IMR-90 (cell line): ENCODE results near the gene AKAP8L.

Source experiments
- CEBPB ChIP-seq: IDR thresholded peaks from 2 replicates; pipeline ENCODE4 v1.6.1; 2012; ENCODE audit warnings: low read depth, low read length, improper control_type of control experiment
- CTCF ChIP-seq: conservative IDR thresholded peaks from 2 replicates; pipeline ENCODE4 v1.5.1; 2012; ENCODE audit warnings: mild to moderate bottlenecking, low read depth, low read length, improper control_type of control experiment
- MAZ ChIP-seq: IDR thresholded peaks from 2 replicates; pipeline ENCODE4 v1.6.1; 2012; ENCODE audit warnings: low read depth, mild to moderate bottlenecking, low read length, improper control_type of control experiment, moderate library complexity, borderline replicate concordance
- POLR2A ChIP-seq: IDR thresholded peaks from 2 replicates; pipeline ENCODE4 v1.6.1; 2012; ENCODE audit warnings: mild to moderate bottlenecking, low read depth, low read length
- RAD21 ChIP-seq: IDR thresholded peaks from 2 replicates; pipeline ENCODE4 v1.6.1; 2012; ENCODE audit warnings: low read length, improper control_type of control experiment
- SMC3 ChIP-seq: fragments of 150-350 bp; IDR thresholded peaks from 2 replicates; pipeline ENCODE4 v1.6.1; 2016; ENCODE audit warnings: low read depth, mild to moderate bottlenecking, antibody characterized with exemption, low read length, moderate library complexity
- USF2 ChIP-seq: fragments of 150-350 bp; IDR thresholded peaks from 2 replicates; pipeline ENCODE4 v1.6.1; 2017; ENCODE audit warnings: mild to moderate bottlenecking, antibody characterized with exemption, low read length, low read depth

- TF ChIP-seq CTCF: no peak
- no peak for TF ChIP-seq POLR2A
- no peak for TF ChIP-seq MAZ
- TF ChIP-seq USF2: no peak
- no peak for TF ChIP-seq CEBPB
- TF ChIP-seq RAD21: no peak
- TF ChIP-seq SMC3: no peak
These were observed 28.3 kb upstream of the AKAP8L start for GRCh38 chr19:15447057-15447456.
